Small intestine (tissue), 7 donors: ENCODE measurements around the gene DDOST. TPM values are rescaled to one million over a fixed set of nuclear protein-coding genes. Genes with fewer than 3 reads are reported as not detected.

Source experiments
- DNase-seq, 2 donors: peaks; one replicate each; pipeline versions ENCODE4 v3.0.0 to v3.0.0-alpha.2; 2013
- FAIRE-seq: peaks from 2 replicates; lab custom pipeline; 2012; peaks lifted over from hg19 to GRCh38; lab: Jason Lieb, UNC
- H3K27ac ChIP-seq, 3 donors: one replicate each; pipeline ENCODE4 v1.5.1; 2013; ENCODE audit warnings: low read length in 2 of 3, mild to moderate bottlenecking in 2 of 3, control low read depth in 1 of 3, inconsistent platforms in 1 of 3, low read depth in 1 of 3, moderate library complexity in 1 of 3
- H3K27me3 ChIP-seq, 3 donors: one replicate each; pipeline ENCODE4 v1.6.1; 2013; ENCODE audit warnings: low read length in 3 of 3, inconsistent platforms in 1 of 3; ENCODE audit not compliant: control insufficient read depth in 3 of 3, insufficient read depth in 3 of 3
- H3K36me3 ChIP-seq, 3 donors: one replicate each; pipeline ENCODE4 v1.6.1; 2013; ENCODE audit warnings: low read length in 3 of 3, inconsistent platforms in 1 of 3, low read depth in 1 of 3, mild to moderate bottlenecking in 1 of 3, moderate library complexity in 1 of 3; ENCODE audit not compliant: control insufficient read depth in 3 of 3, insufficient read depth in 2 of 3
- H3K4me1 ChIP-seq, 3 donors: one replicate each; pipeline ENCODE4 v1.6.1; 2013; ENCODE audit warnings: low read length in 2 of 3, inconsistent platforms in 1 of 3, low read depth in 1 of 3, mild to moderate bottlenecking in 1 of 3, moderate library complexity in 1 of 3; ENCODE audit not compliant: control insufficient read depth in 3 of 3, insufficient read depth in 2 of 3
- H3K4me3 ChIP-seq, 3 donors: one replicate each; pipeline ENCODE4 v1.5.1; 2013; ENCODE audit warnings: low read length in 3 of 3, control low read depth in 1 of 3, inconsistent platforms in 1 of 3, low read depth in 1 of 3, mild to moderate bottlenecking in 1 of 3, moderate library complexity in 1 of 3
- H3K9me3 ChIP-seq, 2 donors: one replicate each; pipeline ENCODE4 v1.6.1; 2013; ENCODE audit warnings: low read depth in 1 of 2, low read length in 1 of 2; ENCODE audit not compliant: control insufficient read depth in 2 of 2, insufficient read depth in 1 of 2
- WGBS, 3 donors: extraction: QIAGEN DNeasy Blood & Tissue Kit; methylation state at CpG; one replicate each; pipeline ENCODE4 v1.1.7; 2013; 5-methylcytosine and 5-hydroxymethylcytosine counted together
- polyA plus RNA-seq, 4 donors: library from polyadenylated mRNA; stranded (reverse) in 3 of 4; unstranded in 1 of 4; fragments of 200-250 nt in 3 of 4; fragments of 120-200 nt in 1 of 4; gene quantifications; one replicate each; pipeline versions ENCODE4 v1.2.1 to v1.2.3, GENCODE V29; 2013
- donor health status: healthy with polysubstance abuse.
- donor health status: control.
- donor health status: control.
- donor health status: Bipolar disorder and iron deficiency.
- donor health status: healthy.

DDOST gene
- polyA plus RNA-seq, 4 donors, result 64.2 to 280 (median 162) TPM

- H3K27ac ChIP-seq, result no peak overlapping the region
- no peaks in the 10 kb centered on the region for H3K36me3 ChIP-seq
- H3K27me3 ChIP-seq, result peaks cover 0 to 12% (median 0%) of the 10 kb centered on the region in 3 donors
- WGBS, 3 donors, result 70 to 75% (median 71%) methylated on average over 3 of the region's 3 CpGs
- H3K4me3 ChIP-seq, result no peak overlapping the region
- no peak for DNase-seq
- no peak for FAIRE-seq
- no peaks in the 10 kb centered on the region for H3K9me3 ChIP-seq
- no peaks in the 10 kb centered on the region for H3K4me1 ChIP-seq
Measured at GRCh38 chr1:20625176-20626097, 35.7 kb downstream of the DDOST start.

- Histone ChIP-seq H3K9me3 (no peaks in the 10 kb centered on the region), H3K4me1 (no peaks in the 10 kb centered on the region), H3K4me3 (no peak overlapping the region), H3K27me3 (peaks cover 0 to 10% (median 0%) of the 10 kb centered on the region in 3 donors), H3K36me3 (no peaks in the 10 kb centered on the region), H3K27ac (no peak overlapping the region)
- no peak for FAIRE-seq
- no peak for DNase-seq
- 56 to 64% (median 63%) methylated on average over 1 of the region's 1 CpG for WGBS, 3 donors
Measured at GRCh38 chr1:20624709-20625108, 36.5 kb downstream of the DDOST start.

GRCh38 chr1:20621012-20621411 is 40.2 kb downstream of the DDOST start:
- Histone ChIP-seq H3K36me3 (no peaks in the 10 kb centered on the region), H3K27me3 (peaks cover 0 to 10% (median 0%) of the 10 kb centered on the region in 3 donors), H3K9me3 (no peaks in the 10 kb centered on the region), H3K4me3 (no peak overlapping the region), H3K4me1 (no peaks in the 10 kb centered on the region), H3K27ac (no peak overlapping the region)
- DNase-seq, result no peak
- 68 to 81% (median 81%) methylated on average over 6 of the region's 6 CpGs for WGBS, 3 donors
- no peak for FAIRE-seq

GRCh38 chr1:20619999-20620398 is 41.2 kb downstream of the DDOST start:
- DNase-seq (no peak), FAIRE-seq (no peak)
- Histone ChIP-seq H3K36me3 (no peaks in the 10 kb centered on the region), H3K27ac (no peak overlapping the region), H3K27me3 (peaks cover 0 to 5% (median 0%) of the 10 kb centered on the region in 3 donors), H3K9me3 (no peaks in the 10 kb centered on the region), H3K4me3 (no peak overlapping the region), H3K4me1 (no peaks in the 10 kb centered on the region)
- WGBS, 3 donors, result 61 to 78% (median 67%) methylated on average over 1 of the region's 1 CpG

- DNase-seq (peak in 1 of 2 donors; percentile 32), FAIRE-seq (no peak)
- peaks cover 0 to 2% (median 0%) of the 10 kb centered on the region in 3 donors for H3K27me3 ChIP-seq
- no peak overlapping the region for H3K27ac ChIP-seq
- no peak overlapping the region for H3K4me3 ChIP-seq
- WGBS, 3 donors, result 21 to 55% (median 47%) methylated on average over 4 of the region's 4 CpGs
- H3K4me1 ChIP-seq, result no peaks in the 10 kb centered on the region
- no peaks in the 10 kb centered on the region for H3K36me3 ChIP-seq
- no peaks in the 10 kb centered on the region for H3K9me3 ChIP-seq
Measured at GRCh38 chr1:20618550-20618949, 42.6 kb downstream of the DDOST start.

- WGBS, 3 donors, result 62 to 75% (median 74%) methylated on average over 3 of the region's 3 CpGs
- Histone ChIP-seq H3K27ac (peak overlapping the region in 1 of 3 donors; percentile 12), H3K4me1 (no peaks in the 10 kb centered on the region), H3K27me3 (no peaks in the 10 kb centered on the region), H3K9me3 (no peaks in the 10 kb centered on the region), H3K36me3 (no peaks in the 10 kb centered on the region), H3K4me3 (no peak overlapping the region)
- DNase-seq (no peak), FAIRE-seq (no peak)
Measured at GRCh38 chr1:20616847-20617487, 44.2 kb downstream of the DDOST start.

GRCh38 chr1:20615946-20616846 is 45.0 kb downstream of the DDOST start:
- Histone ChIP-seq H3K27me3 (no peaks in the 10 kb centered on the region), H3K27ac (peak overlapping the region in 1 of 3 donors; percentile 12), H3K9me3 (no peaks in the 10 kb centered on the region), H3K4me1 (no peaks in the 10 kb centered on the region), H3K4me3 (no peak overlapping the region), H3K36me3 (no peaks in the 10 kb centered on the region)
- no peak for FAIRE-seq
- 37 to 52% (median 42%) methylated on average over 20 of the region's 20 CpGs for WGBS, 3 donors
- DNase-seq, result no peak

GRCh38 chr1:20614131-20614579 is 47.0 kb downstream of the DDOST start:
- Histone ChIP-seq H3K4me3 (no peak overlapping the region), H3K4me1 (no peaks in the 10 kb centered on the region), H3K9me3 (no peaks in the 10 kb centered on the region), H3K36me3 (no peaks in the 10 kb centered on the region), H3K27me3 (no peaks in the 10 kb centered on the region), H3K27ac (peak overlapping the region in 1 of 3 donors; percentile 74)
- no peak for DNase-seq
- 55 to 67% (median 63%) methylated on average over 3 of the region's 3 CpGs for WGBS, 3 donors
- no peak for FAIRE-seq
